HL-60 (cell line): ENCODE results near the gene ZNF423.

Experiments
- DNase-seq, 2 experiments: peaks; one replicate each; pipeline ENCODE4 v3.0.0-alpha.2; 2010 to 2020; ENCODE audit warnings: low read depth in 1 of 2, low spot score in 1 of 2
- H3K27ac ChIP-seq: fragments of 250-450 bp; sonication (Bioruptor Pico); replicated peaks from 2 replicates; pipeline ENCODE4 v1.5.1; 2020; ENCODE audit warnings: mild to moderate bottlenecking, moderate library complexity
- H3K27me3 ChIP-seq: fragments of 250-450 bp; sonication (Bioruptor Pico); 2 replicates; pipeline ENCODE4 v1.5.1; 2021; ENCODE audit warnings: mild to moderate bottlenecking, moderate library complexity; ENCODE audit not compliant: insufficient read depth, poor library complexity, severe bottlenecking
- H3K4me3 ChIP-seq: replicated peaks from 2 replicates; pipeline ENCODE4 v1.5.1; 2011; ENCODE audit warnings: mild to moderate bottlenecking, control low read depth, low read length; ENCODE audit not compliant: insufficient read depth
- CTCF ChIP-seq: IDR thresholded peaks from one replicate; pipeline ENCODE4 v1.5.1; 2011; ENCODE audit warnings: low read length, control low read depth, inconsistent platforms; ENCODE audit not compliant: insufficient read depth
- GABPA ChIP-seq: IDR thresholded peaks from 2 replicates; pipeline ENCODE4 v1.6.1; 2012; ENCODE audit warnings: low read depth
- POLR2AphosphoS5 ChIP-seq: IDR thresholded peaks from 2 replicates; pipeline ENCODE4 v1.6.1; 2012; ENCODE audit warnings: low read depth
- REST ChIP-seq: IDR thresholded peaks from 2 replicates; pipeline ENCODE4 v1.6.1; 2012; ENCODE audit warnings: low read depth; ENCODE audit not compliant: insufficient replicate concordance
- SPI1 ChIP-seq: IDR thresholded peaks from 2 replicates; pipeline ENCODE4 v1.6.1; 2012; ENCODE audit warnings: low read depth, mild to moderate bottlenecking, borderline replicate concordance

Gene ZNF423

GRCh38 chr16:49701065-49701685 lies 154.7 kb downstream of the ZNF423 start:
- DNase-seq: no peak
- TF ChIP-seq GABPA (no peak), SPI1 (no peak), REST (no peak), CTCF (no peak), POLR2AphosphoS5 (no peak)
- H3K27ac ChIP-seq: no peak overlapping the region
- H3K4me3 ChIP-seq: no peak overlapping the region
- no peaks in the 10 kb centered on the region for H3K27me3 ChIP-seq

GRCh38 chr16:49700251-49701064 lies 155.5 kb downstream of the ZNF423 start:
- no peak for DNase-seq
- Histone ChIP-seq H3K27ac (no peak overlapping the region), H3K27me3 (no peaks in the 10 kb centered on the region), H3K4me3 (no peak overlapping the region)
- TF ChIP-seq CTCF (no peak), GABPA (no peak), REST (no peak), SPI1 (no peak), POLR2AphosphoS5 (no peak)

- TF ChIP-seq GABPA (no peak), REST (no peak), CTCF (no peak), SPI1 (no peak), POLR2AphosphoS5 (no peak)
- H3K27me3 ChIP-seq: no peaks in the 10 kb centered on the region
- no peak for DNase-seq
- H3K4me3 ChIP-seq: no peak overlapping the region
- H3K27ac ChIP-seq: no peak overlapping the region
Observed at GRCh38 chr16:49699841-49700175, 156.1 kb downstream of the ZNF423 start.
